Measurements from ENCODE around the gene ANGPTL2. TPM values are rescaled to one million over a fixed set of nuclear protein-coding genes. Genes with fewer than 3 reads are reported as not detected.

ANGPTL2 gene
- total RNA-seq, 1 experiment from 2014 or later = 0.20 TPM

DNA sequence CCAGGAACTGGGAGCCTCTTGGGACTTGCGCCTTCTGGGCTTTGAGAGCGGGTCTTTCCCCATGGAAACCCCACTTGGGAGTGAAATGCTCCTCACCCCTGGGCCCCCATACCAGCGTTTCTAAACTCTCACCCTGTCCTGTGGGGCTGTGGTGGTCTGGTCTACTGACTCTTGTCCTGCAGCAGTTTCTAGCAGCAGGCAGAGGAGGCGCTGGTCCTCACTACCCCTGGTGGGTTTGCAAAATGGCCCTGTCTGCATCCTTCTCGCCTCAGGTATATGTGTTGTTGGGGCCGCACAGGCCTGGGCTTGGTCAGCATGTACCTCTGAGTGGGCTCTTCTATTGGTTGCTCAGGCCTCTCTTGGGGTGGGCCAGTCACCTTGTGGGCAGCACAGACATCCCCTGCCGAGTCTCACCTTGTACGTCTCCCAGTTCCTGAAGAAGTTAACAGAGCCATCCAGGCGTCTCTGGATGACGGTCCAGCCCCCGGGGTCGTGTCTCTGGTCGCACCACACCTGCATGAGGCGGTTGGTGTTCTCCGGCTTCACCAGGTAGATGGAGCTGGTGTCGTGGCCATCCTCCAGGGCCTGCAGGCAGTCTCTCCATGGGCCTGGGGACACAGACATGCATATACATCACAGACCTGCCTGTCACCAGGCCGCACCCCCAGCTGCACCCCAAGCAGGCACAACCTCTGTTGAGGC, 29.0 kb downstream of the ANGPTL2 start:
- Histone ChIP-seq H3K27ac (ENCODE audit: low read depth, low read length) (no peak overlapping the region), H3K36me3 (ENCODE audit: control insufficient read depth in 1 of 2, insufficient read depth in 2 of 2, low read length in 2 of 2) (no peaks in the 10 kb centered on the region), H3K4me3 (replicated peaks in 1 of 2; ENCODE audit: low read depth in 1 of 2, low read length in 2 of 2) (no peak overlapping the region), H3K9me2 (ENCODE audit: insufficient read depth) (no peaks in the 10 kb centered on the region), H3K9ac (ENCODE audit: low read length) (no peak overlapping the region), H4K20me1 (ENCODE audit: insufficient read depth) (no peaks in the 10 kb centered on the region), H3K4me1 (ENCODE audit: control insufficient read depth in 1 of 2, insufficient read depth in 2 of 2, low read length in 2 of 2) (no peaks in the 10 kb centered on the region), H3K27me3 (ENCODE audit: insufficient read depth, low read length) (no peaks in the 10 kb centered on the region), H3K79me2 (ENCODE audit: insufficient read depth, low read length) (no peaks in the 10 kb centered on the region), H3K9me3 (ENCODE audit: control insufficient read depth in 1 of 2, insufficient read depth in 1 of 2, low read depth in 1 of 2, low read length in 2 of 2) (no peaks in the 10 kb centered on the region), H3K4me2 (ENCODE audit: low read length) (no peak overlapping the region), H2AFZ (ENCODE audit: low read depth, low read length, poor library complexity, severe bottlenecking) (no peak overlapping the region)
- no peak for TF ChIP-seq POLR2AphosphoS5 (IDR thresholded peaks at IDR 0.05; ENCODE audit: low read depth, low read length)
- TF ChIP-seq EZH2phosphoT487 (IDR thresholded peaks at IDR 0.05; ENCODE audit: borderline replicate concordance) = no peak
- TF ChIP-seq FOSL1 (IDR thresholded peaks at IDR 0.05; ENCODE audit: low read depth) = no peak
- no peak for TF ChIP-seq ZFX (IDR thresholded peaks at IDR 0.05)
- TF ChIP-seq CEBPB (IDR thresholded peaks at IDR 0.05; ENCODE audit: low read depth) = no peak
- TF ChIP-seq, protein P1, sequence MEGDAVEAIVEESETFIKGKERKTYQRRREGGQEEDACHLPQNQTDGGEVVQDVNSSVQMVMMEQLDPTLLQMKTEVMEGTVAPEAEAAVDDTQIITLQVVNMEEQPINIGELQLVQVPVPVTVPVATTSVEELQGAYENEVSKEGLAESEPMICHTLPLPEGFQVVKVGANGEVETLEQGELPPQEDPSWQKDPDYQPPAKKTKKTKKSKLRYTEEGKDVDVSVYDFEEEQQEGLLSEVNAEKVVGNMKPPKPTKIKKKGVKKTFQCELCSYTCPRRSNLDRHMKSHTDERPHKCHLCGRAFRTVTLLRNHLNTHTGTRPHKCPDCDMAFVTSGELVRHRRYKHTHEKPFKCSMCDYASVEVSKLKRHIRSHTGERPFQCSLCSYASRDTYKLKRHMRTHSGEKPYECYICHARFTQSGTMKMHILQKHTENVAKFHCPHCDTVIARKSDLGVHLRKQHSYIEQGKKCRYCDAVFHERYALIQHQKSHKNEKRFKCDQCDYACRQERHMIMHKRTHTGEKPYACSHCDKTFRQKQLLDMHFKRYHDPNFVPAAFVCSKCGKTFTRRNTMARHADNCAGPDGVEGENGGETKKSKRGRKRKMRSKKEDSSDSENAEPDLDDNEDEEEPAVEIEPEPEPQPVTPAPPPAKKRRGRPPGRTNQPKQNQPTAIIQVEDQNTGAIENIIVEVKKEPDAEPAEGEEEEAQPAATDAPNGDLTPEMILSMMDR (IDR thresholded peaks at IDR 0.05 in 2 of 3, conservative IDR thresholded peaks at IDR 0.05 in 1 of 3; ENCODE audit: borderline replicate concordance in 1 of 3, insufficient read depth in 1 of 3, low read depth in 2 of 3, low read length in 2 of 3) = no peak
- TF ChIP-seq ELF1 (IDR thresholded peaks at IDR 0.05; ENCODE audit: borderline replicate concordance, low read depth) = no peak
- TF ChIP-seq TCF7L2 (IDR thresholded peaks at IDR 0.05; ENCODE audit: borderline replicate concordance, extremely low read depth, insufficient read depth, insufficient read length) = no peak
- TF ChIP-seq EZH2 (IDR thresholded peaks at IDR 0.05) = no peak
- TF ChIP-seq, protein P2, sequence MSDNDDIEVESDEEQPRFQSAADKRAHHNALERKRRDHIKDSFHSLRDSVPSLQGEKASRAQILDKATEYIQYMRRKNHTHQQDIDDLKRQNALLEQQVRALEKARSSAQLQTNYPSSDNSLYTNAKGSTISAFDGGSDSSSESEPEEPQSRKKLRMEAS (IDR thresholded peaks at IDR 0.05) = no peak
- no peak for TF ChIP-seq YY1 (IDR thresholded peaks at IDR 0.05; ENCODE audit: extremely low read depth, insufficient replicate concordance, low read depth, low read length)
- TF ChIP-seq, protein P3, sequence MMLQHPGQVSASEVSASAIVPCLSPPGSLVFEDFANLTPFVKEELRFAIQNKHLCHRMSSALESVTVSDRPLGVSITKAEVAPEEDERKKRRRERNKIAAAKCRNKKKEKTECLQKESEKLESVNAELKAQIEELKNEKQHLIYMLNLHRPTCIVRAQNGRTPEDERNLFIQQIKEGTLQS (IDR thresholded peaks at IDR 0.05) = no peak
- no peak for TF ChIP-seq EGR1 (IDR thresholded peaks at IDR 0.05; ENCODE audit: low read depth)
- TF ChIP-seq REST (IDR thresholded peaks at IDR 0.05; ENCODE audit: low read depth) = no peak
- no peak for TF ChIP-seq ZNF274 (IDR thresholded peaks at IDR 0.05; ENCODE audit: low read depth, low read length)
- no peak for TF ChIP-seq POLR2A (IDR thresholded peaks at IDR 0.05; ENCODE audit: borderline replicate concordance, extremely low read depth, insufficient read depth, insufficient read length)
- no peak for TF ChIP-seq SRF (IDR thresholded peaks at IDR 0.05; ENCODE audit: low read depth)
- no peak for TF ChIP-seq RAD21 (IDR thresholded peaks at IDR 0.05; ENCODE audit: low read depth)
- no peak for TF ChIP-seq SP1 (IDR thresholded peaks at IDR 0.05; ENCODE audit: low read depth)
- ATAC-seq = no peak
- no peak for DNase-seq (ENCODE audit: low read depth, low spot score)
- ChIA-PET CTCF (no interaction called here), POLR2A (no interaction called here), RAD21 (ENCODE audit: low non-redundant PET in 1 of 2, low total read pairs in 2 of 2, uncharacterized antibody in 2 of 2, unreplicated experiment in 2 of 2) (no interaction called here)
- intact Hi-C loops (cut with micrococcal nuclease) = no loop called here
- no TSS peak for BruUV-seq (replicated peaks)

Measured in HCT116 (cell line).